ENCODE data around the gene ATP2C2.
"Not testable (repeated sequence)": the region's sequence is repeated elsewhere in the genome, so short reads cannot be mapped to it uniquely, and the experiment has no call there.

ATP2C2 gene

DNA sequence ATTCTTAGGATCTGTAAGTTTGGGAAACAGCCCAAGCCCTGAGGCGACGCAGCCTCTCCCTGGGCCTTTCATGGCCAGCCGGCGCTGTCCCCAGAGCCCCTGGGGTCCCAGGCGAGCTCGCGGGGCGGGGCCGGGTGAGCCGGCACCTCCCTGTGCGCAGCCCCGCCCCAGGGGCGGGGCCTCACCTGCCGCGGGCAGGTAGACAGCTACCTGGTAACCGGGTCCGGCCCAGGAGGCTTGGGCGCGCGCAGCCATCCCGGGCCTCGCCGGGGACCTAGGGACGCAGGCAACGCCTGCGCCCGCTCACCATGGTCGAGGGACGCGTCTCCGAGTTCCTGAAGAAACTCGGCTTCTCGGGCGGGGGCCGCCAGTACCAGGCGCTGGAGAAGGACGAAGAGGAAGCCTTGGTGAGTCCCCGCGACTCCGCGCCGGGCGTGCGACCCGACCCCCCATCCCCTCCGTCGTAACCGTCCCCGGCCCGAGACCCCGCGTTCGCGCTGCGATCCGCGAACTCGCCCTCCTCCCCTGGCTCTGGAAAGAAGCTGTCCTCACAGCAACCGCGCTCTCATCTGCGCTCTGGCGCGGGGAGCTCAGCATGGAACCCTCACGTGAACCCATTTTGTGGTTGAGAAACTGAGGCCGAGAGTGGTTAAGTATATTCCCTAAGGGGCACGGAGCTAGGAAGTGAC is at the start of gene ATP2C2:
ATP2C2 (plus strand) TSS at position 231 of the 689 bp plus-strand sequence; CDS start at position 309, 78 bp downstream.
- peak; percentile 87 for DNase-seq

DNA sequence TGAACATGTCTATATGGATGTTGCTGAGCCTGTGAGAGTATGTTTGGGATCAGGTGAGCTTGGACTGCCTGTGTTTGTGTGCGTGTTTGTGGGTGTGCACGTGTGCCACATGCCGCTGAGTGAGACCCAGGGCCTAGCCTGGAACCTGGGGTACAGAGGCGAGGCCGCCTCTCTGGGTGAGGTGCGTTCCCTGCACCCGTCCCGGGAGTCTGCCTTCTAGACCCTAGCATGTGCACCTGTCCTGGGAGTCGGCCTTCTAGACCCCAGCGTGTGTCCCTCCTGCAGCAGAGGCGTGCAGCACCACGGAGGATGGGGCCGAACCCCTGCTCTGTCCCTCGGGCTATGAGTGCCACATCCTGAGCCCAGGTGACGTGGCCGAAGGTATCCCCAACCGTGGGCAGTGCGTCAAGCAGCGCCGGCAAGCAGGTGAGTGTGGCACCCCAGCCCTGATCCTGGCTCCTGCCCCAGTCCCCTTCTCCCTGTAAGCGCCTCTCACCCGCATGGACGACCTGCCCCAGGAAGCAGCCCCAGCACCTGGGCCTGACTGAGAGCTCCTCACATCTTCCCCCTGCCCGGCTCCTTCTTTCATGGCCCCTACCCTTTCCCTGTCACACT is 49.1 kb upstream of the ATP2C2 start:
- DNase-seq: no peak

DNA sequence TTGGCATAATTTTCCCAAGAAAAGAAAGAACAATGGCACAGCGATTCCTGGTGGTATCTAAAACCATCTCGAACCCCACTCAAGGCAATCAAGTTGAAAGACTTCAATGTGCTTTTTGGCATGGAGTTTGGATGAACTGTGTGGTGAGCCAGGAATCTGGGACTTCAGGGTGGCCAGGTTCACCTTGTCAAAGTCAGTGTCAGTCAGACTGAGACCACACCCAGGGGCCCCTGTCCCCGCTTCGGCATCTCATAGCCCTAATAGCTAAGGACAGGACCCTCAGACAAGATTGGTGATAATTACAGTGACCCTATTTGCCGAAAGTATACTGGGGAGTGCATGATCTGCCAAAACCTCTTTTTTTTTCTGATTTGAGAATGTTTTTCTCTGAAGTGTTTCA is 47.8 kb upstream of the ATP2C2 start:
- DNase-seq: no peak

- peak; percentile 56 for DNase-seq
These were observed 46.4 kb upstream of the ATP2C2 start for GRCh38 chr16:84321932-84322331.

DNA sequence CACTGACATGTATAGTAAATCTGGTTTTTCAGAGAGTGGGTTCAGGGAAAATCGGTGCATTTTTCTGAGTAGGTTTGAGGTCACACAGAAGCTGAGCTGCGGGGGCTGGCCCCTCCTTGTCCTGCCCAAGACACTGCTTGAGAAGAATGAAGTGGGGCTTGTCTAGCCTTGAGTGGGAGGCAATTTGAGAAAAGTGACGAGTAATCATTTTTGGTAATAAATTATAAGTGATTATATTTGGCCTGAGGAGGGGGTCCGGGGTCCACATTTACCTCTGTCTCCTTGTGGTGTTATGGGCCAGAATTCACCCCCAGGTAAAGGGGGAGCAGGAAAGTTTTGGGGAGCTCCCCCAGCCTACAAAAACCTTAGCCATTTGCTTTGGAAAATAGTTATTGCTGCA is 45.6 kb upstream of the ATP2C2 start:
- no peak for DNase-seq

GRCh38 chr16:84323606-84324005 is 44.7 kb upstream of the ATP2C2 start:
- DNase-seq: no peak

GRCh38 chr16:84324434-84325262 is 43.7 kb upstream of the ATP2C2 start:
- no peak for DNase-seq

DNA sequence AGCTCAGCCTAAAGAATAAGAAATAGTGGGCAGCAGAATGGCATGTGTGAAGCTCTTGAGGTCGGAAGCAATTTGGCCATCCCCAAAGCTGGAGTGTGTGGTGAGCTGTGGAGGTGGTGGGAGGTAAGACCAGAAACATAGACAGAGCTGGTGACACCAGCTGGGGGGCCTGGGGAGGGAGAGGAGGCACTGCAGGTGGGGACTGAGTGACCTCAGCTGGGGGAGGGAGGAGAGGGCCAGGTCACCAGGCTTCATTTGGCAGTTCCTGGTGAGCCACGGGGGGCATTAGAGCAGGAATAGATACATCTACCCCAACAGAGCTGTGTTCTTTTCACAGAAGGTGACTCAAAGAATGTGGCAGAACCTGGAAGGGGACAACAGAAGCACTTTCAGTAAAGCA is 41.8 kb upstream of the ATP2C2 start:
- no peak for DNase-seq

DNA sequence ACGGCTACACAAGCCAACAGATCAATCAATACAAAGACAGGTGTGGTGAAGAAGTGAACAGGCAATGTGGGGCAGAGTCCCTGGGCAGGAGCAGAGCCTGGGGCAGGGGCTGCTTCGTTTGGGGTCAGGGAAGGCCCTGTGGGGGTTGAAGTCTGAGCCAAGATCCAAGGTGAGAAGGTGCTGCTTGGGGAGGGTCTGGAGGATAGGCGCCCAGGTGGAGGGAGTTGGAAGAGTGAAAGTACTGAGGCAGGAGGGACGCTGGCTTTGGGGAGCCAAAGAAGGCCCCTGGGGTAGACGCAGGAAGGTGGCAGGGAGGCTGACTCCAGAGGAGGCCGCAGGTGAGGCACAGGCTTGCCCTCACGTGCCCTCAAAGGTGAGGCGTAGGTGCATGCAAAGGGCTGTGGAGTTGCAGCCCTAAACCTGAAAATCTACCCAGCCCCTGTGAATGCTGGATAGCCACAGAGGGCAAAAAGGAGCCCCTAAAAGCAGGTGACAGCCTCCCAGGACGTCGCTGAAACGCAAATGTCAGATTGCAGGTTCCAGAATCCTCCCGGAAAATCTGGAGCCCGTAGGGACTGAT is 40.3 kb upstream of the ATP2C2 start:
- no peak for DNase-seq

- no peak for DNase-seq
These were observed 39.3 kb upstream of the ATP2C2 start for GRCh38 chr16:84329016-84329415.

GRCh38 chr16:84329843-84330684 is 38.3 kb upstream of the ATP2C2 start:
- no peak for DNase-seq

- no peak for DNase-seq
These were observed 37.7 kb upstream of the ATP2C2 start for GRCh38 chr16:84330685-84331050.

DNA sequence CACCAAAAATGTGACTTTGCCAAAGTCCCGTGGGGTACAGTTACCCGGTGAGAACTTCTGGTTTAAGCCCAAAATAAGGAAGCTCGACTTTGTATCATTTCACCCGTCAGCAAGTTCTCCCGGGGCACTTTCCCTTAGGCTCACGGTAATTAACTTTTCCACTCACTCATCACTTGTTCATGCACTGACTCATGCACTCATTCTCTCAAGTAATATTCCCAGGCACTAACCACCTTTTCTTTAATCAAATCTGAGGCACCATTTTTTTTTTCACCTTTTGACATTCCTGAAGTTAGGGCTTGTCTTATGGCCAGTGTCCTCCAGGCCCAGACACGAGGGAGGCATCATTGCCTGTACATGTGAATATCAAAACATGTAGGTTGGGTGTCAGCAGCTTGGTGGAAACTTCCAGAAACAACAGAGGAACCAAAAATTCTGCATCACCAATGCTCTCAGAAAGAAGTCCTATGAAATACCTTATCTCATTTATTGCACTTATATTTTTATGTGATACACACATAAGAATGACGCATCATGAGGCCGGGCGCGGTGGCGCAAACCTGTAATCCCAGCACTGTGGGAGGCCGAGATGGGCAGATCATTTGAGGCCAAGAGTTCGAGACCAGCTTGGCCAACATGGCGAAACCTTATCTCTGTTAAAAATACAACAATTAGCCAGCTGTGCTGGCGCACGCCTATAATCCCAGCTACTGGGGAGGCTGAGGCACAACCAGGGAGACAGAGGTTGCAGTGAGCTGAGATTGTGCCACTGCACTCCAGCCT is 36.1 kb upstream of the ATP2C2 start:
- DNase-seq: no peak

- DNase-seq: no peak
These were observed 35.2 kb upstream of the ATP2C2 start for GRCh38 chr16:84332975-84333684.

DNA sequence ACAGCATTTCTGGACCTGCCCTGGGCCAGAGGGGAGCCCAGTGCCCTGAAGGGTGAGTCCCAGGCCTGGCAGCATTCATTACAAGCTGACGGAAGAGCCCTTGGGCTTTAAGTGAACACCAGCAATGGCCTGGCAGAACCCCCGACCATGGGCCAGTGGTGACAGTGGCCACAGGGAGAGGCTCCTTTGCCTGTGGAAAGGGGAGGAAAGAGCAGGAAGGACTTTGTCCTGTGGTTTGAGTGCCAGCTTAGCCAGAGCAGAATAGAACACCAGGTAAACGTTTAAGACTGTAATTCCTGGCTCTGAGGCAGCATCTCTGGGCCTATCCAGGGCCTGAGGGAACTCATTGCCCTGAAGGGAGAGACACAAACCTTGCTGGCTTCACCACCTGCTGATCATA is 34.3 kb upstream of the ATP2C2 start:
- DNase-seq: no peak

GRCh38 chr16:84334482-84334881 is 33.9 kb upstream of the ATP2C2 start:
- DNase-seq: no peak

DNA sequence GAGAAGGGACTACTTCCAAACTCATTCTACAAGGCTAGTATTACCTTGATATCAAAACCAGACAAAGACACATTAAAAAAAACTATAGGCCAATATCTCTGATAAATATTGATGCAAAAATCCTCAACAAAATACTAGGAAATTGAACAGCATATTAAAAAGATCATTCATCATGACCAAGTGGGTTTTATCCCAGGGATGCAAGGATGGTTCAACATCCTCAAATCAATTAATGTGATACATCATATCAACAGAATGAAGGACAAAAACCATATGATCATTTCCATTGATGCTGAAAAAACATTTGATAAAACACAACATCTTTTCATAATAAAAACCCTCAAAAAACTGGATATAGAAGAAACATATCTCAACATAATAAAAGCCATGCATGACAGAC is 31.1 kb upstream of the ATP2C2 start:
- DNase-seq: not testable (repeated sequence)

DNA sequence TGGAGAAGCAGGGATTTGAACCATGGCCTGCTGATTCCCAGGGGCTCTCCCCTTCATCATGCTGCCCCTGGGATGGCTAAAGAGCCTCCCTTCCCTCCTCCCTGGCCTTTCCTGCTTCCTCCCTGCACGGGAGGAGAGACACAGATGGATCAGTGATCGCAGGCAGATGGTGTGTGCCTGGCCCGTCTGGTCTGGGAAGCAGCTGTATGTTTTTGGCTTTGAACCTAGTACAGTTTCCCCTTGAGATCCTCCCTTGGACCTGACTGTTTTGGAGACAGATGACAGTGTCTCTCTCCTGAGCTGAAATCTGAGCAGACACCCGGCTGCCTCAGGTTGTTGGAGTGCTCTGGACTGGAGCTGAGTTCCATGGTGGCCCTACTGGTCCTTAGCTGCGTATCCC is 29.0 kb upstream of the ATP2C2 start:
- peak; percentile 57 for DNase-seq

- no peak for DNase-seq
These were observed 28.6 kb upstream of the ATP2C2 start for GRCh38 chr16:84339766-84340165.

DNA sequence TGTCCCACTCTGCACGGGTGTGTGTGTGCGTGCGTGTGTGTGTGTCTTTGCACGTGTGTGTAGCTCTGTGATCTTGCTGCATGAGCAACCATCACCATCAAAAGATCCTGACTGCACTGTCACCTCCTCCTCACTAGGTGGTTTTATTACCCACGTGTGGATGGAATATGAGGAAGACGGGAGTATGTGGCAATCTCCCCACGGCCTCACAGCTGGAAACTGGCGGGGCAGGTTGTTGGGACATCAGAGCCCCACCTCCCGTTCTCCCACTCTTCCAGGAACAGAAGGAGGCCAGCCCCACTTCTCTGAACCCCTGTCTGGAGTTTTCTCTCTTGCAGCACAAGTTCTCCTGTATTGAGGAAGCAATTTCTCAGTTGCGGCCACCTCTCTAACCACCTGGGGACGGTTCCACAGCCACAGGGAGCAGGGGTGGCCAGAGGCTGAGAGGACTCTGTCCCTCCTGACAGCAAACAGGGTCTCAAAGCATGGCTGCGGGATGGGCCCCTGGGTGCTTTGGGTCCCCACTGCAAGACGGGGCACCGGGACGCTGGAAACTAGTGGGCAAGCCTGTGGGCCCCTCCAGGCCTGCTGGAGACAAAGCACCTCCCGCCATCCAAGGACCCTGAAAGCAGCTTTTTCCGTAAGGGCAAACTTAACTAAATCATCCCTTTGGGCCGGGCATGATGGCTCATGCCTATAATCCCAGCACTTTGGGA is 27.9 kb upstream of the ATP2C2 start:
- no peak for DNase-seq
